HG03432 (cell line): ENCODE data around the gene ZC3H13.

ENCODE experiments used
- ATAC-seq: cut with Tn5 transposase; IDR thresholded peaks from one replicate; pipeline ENCODE4 v1.9.1; 2021; ENCODE audit warnings: mild to moderate bottlenecking, moderate library complexity; ENCODE audit not compliant: unreplicated experiment

The ZC3H13 gene

GRCh38 chr13:46071590-46072249 lies 19.2 kb upstream of the ZC3H13 start:
- ATAC-seq, result peak; percentile 91

- no peak for ATAC-seq
Observed at GRCh38 chr13:46063292-46063691, 10.7 kb upstream of the ZC3H13 start.

- no peak for ATAC-seq
Observed at GRCh38 chr13:46062185-46062584, 9.6 kb upstream of the ZC3H13 start.

GRCh38 chr13:46059405-46059804 lies 6.9 kb upstream of the ZC3H13 start:
- no peak for ATAC-seq

GRCh38 chr13:46058268-46058667 lies 5.7 kb upstream of the ZC3H13 start:
- no peak for ATAC-seq

GRCh38 chr13:46057256-46058015 lies 4.9 kb upstream of the ZC3H13 start:
- no peak for ATAC-seq

GRCh38 chr13:46053162-46054012 lies 841 bp upstream of the ZC3H13 start:
- no peak for ATAC-seq

GRCh38 chr13:46051968-46052318 lies 603 bp downstream of the ZC3H13 start:
- no peak for ATAC-seq

GRCh38 chr13:46050771-46051170 lies 1.8 kb downstream of the ZC3H13 start:
- ATAC-seq, result no peak

- no peak for ATAC-seq
Observed at GRCh38 chr13:46045424-46045823, 7.1 kb downstream of the ZC3H13 start.

GRCh38 chr13:46043647-46044046 lies 8.9 kb downstream of the ZC3H13 start:
- no peak for ATAC-seq

GRCh38 chr13:46041419-46041839 lies 11.1 kb downstream of the ZC3H13 start:
- no peak for ATAC-seq

- ATAC-seq, result no peak
Observed at GRCh38 chr13:46040763-46041162, 11.8 kb downstream of the ZC3H13 start.

- ATAC-seq, result no peak
Observed at GRCh38 chr13:46039411-46040182, 12.9 kb downstream of the ZC3H13 start.

GRCh38 chr13:46038296-46038695 lies 14.2 kb downstream of the ZC3H13 start:
- no peak for ATAC-seq

GRCh38 chr13:46035066-46035465 lies 17.5 kb downstream of the ZC3H13 start:
- no peak for ATAC-seq

- no peak for ATAC-seq
Observed at GRCh38 chr13:46032341-46032740, 20.2 kb downstream of the ZC3H13 start.

- no peak for ATAC-seq
Observed at GRCh38 chr13:46031581-46032263, 20.8 kb downstream of the ZC3H13 start.

GRCh38 chr13:46025157-46025556 lies 27.4 kb downstream of the ZC3H13 start:
- ATAC-seq, result no peak

- ATAC-seq, result no peak
Observed at GRCh38 chr13:46022481-46022880, 30.1 kb downstream of the ZC3H13 start.
